HEK293T (cell line): ENCODE measurements around the gene MTIF3.

Experiments used
- CTCF ChIA-PET: fragments of 350-600 bp; formaldehyde crosslinking; extraction: SDS; loops from one replicate; lab custom pipeline; 2021; ENCODE audit warnings: antibody characterized with exemption, inconsistent platforms; lab: Yijun Ruan, JAX
- POLR2A ChIA-PET: fragments of 350-600 bp; formaldehyde crosslinking; extraction: SDS; loops from one replicate; lab custom pipeline; 2020; ENCODE audit warnings: antibody characterized with exemption, inconsistent platforms; lab: Yijun Ruan, JAX
- DNase-seq: peaks from one replicate; pipeline ENCODE4 v3.0.0; 2012; ENCODE audit warnings: mixed read lengths; ENCODE audit errors: extremely low spot score
- ARNT ChIP-seq: fragments of 450-650 bp; IDR thresholded peaks from 2 replicates; pipeline ENCODE4 v1.6.1; 2017; ENCODE audit warnings: mild to moderate bottlenecking
- BHLHE40 ChIP-seq: fragments of 450-650 bp; IDR thresholded peaks from 2 replicates; pipeline ENCODE4 v1.6.1; 2016; ENCODE audit warnings: mild to moderate bottlenecking, moderate library complexity, borderline replicate concordance
- CTBP1 ChIP-seq: fragments of 450-650 bp; IDR thresholded peaks from 2 replicates; pipeline ENCODE4 v1.6.1; 2016; ENCODE audit warnings: borderline replicate concordance
- ELF4 ChIP-seq: fragments of 450-650 bp; IDR thresholded peaks from 2 replicates; pipeline ENCODE4 v1.6.1; 2017; ENCODE audit warnings: antibody characterized with exemption
- FOXA1 ChIP-seq: fragments of 450-650 bp; IDR thresholded peaks from 2 replicates; pipeline ENCODE4 v1.6.1; 2016; ENCODE audit warnings: mild to moderate bottlenecking
- FOXK2 ChIP-seq: fragments of 450-650 bp; IDR thresholded peaks from 2 replicates; pipeline ENCODE4 v1.6.1; 2016; ENCODE audit warnings: mild to moderate bottlenecking
- FOXM1 ChIP-seq: fragments of 450-650 bp; IDR thresholded peaks from 2 replicates; pipeline ENCODE4 v1.6.1; 2017; ENCODE audit warnings: mild to moderate bottlenecking, borderline replicate concordance
- HDGF ChIP-seq: fragments of 450-650 bp; IDR thresholded peaks from 2 replicates; pipeline ENCODE4 v1.6.1; 2017; ENCODE audit warnings: antibody characterized with exemption, borderline replicate concordance
- L3MBTL2 ChIP-seq: fragments of 450-650 bp; conservative IDR thresholded peaks from 2 replicates; pipeline ENCODE4 v1.6.1; 2016; ENCODE audit warnings: mild to moderate bottlenecking
- LEF1 ChIP-seq: fragments of 450-650 bp; IDR thresholded peaks from 2 replicates; pipeline ENCODE4 v1.6.1; 2017; ENCODE audit warnings: mild to moderate bottlenecking, borderline replicate concordance
- NFRKB ChIP-seq: fragments of 450-650 bp; IDR thresholded peaks from 2 replicates; pipeline ENCODE4 v1.6.1; 2016; ENCODE audit warnings: mild to moderate bottlenecking, moderate library complexity
- SP1 ChIP-seq: fragments of 450-650 bp; IDR thresholded peaks from 2 replicates; pipeline ENCODE4 v1.6.1; 2017
- SUZ12 ChIP-seq: fragments of 450-650 bp; IDR thresholded peaks from 2 replicates; pipeline ENCODE4 v1.6.1; 2016; ENCODE audit warnings: mild to moderate bottlenecking
- TARDBP ChIP-seq: fragments of 450-650 bp; IDR thresholded peaks from 2 replicates; pipeline ENCODE4 v1.6.1; 2016
- ZNF384 ChIP-seq: fragments of 450-650 bp; IDR thresholded peaks from 2 replicates; pipeline ENCODE4 v1.6.1; 2016
- TF ChIP-seq, protein P1 (sequence below): fragments of 450-650 bp; IDR thresholded peaks from 2 replicates; pipeline ENCODE4 v1.6.1; 2016

Gene MTIF3

GRCh38 chr13:27493981-27494380, 43.6 kb upstream of the MTIF3 start:
- POLR2A ChIA-PET, result no interaction called here
- TF ChIP-seq NFRKB, result no peak
- no peak for TF ChIP-seq FOXK2
- no peak for TF ChIP-seq LEF1
- TF ChIP-seq ARNT, result no peak
- TF ChIP-seq, protein P1, sequence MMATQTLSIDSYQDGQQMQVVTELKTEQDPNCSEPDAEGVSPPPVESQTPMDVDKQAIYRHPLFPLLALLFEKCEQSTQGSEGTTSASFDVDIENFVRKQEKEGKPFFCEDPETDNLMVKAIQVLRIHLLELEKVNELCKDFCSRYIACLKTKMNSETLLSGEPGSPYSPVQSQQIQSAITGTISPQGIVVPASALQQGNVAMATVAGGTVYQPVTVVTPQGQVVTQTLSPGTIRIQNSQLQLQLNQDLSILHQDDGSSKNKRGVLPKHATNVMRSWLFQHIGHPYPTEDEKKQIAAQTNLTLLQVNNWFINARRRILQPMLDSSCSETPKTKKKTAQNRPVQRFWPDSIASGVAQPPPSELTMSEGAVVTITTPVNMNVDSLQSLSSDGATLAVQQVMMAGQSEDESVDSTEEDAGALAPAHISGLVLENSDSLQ, result no peak
- TF ChIP-seq FOXM1, result no peak
- TF ChIP-seq BHLHE40, result no peak
- no peak for TF ChIP-seq SUZ12
- no peak for TF ChIP-seq FOXA1
- TF ChIP-seq TARDBP, result no peak
- TF ChIP-seq SP1, result no peak
- no peak for TF ChIP-seq CTBP1
- CTCF ChIA-PET, result no interaction called here
- no peak for DNase-seq

DNA sequence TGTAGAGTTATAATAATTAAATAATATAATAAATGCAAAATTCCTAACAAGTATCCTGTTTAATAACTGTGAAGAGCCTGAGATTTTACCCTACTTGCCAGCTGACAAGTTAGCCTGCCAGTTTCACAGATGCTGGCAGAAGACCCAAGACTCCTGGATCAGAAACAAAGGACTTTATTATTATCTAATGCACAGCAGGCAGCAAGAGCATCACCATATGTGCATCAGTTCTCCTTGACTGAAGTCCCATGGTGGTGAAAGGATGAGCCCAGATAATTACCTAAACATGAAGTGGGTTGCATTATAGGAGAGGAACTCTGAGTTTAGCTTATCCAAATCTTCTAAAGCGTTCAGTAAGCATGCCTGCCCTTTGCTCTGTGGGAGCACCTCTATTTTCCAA, 39.1 kb upstream of the MTIF3 start:
- CTCF ChIA-PET, result no interaction called here

GRCh38 chr13:27487776-27488175, 37.4 kb upstream of the MTIF3 start:
- ChIA-PET POLR2A (no interaction called here), CTCF (no interaction called here)
- TF ChIP-seq FOXA1 (no peak), BHLHE40 (no peak), ZNF384 (no peak), ELF4 (no peak), FOXM1 (no peak), L3MBTL2 (no peak), SP1 (no peak), NFRKB (no peak), TARDBP (no peak)

More for the DNA sequence above, 39.1 kb upstream of the MTIF3 start:
- TF ChIP-seq CTBP1 (no peak), ZNF384 (no peak), ARNT (no peak), FOXA1 (no peak), SP1 (no peak), FOXM1 (no peak), LEF1 (no peak), BHLHE40 (no peak), L3MBTL2 (no peak)
- POLR2A ChIA-PET, result no interaction called here
- DNase-seq, result no peak

DNA sequence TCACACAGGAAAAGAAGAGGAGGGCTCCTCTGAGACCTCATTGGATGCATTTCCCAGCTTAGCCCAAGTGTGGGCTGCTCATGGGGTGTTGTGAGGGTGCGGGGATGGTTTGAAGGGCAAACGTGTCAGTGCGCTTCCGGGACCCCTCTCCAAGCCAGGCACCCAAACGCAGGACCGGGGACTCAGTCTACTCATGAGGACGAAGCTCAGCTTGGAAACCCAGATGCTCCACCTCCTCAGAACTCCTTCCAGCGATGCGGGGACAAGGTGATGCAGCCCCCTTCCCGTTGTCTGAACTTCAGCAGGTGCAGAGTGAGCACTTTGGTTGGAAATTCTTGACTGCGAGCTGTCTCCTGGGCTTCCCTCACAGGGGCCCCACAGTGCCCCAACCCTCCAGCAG, 33.1 kb upstream of the MTIF3 start:
- ChIA-PET POLR2A (no interaction called here), CTCF (no interaction called here)
- TF ChIP-seq SUZ12 (no peak), SP1 (no peak), FOXA1 (no peak), FOXM1 (no peak), TARDBP (no peak), ARNT (no peak), ELF4 (no peak), CTBP1 (no peak), HDGF (no peak), LEF1 (no peak), NFRKB (no peak), FOXK2 (no peak), BHLHE40 (no peak), L3MBTL2 (no peak)
- TF ChIP-seq, protein P1, result no peak
- DNase-seq, result no peak

More at GRCh38 chr13:27487776-27488175, 37.4 kb upstream of the MTIF3 start:
- no peak for DNase-seq

DNA sequence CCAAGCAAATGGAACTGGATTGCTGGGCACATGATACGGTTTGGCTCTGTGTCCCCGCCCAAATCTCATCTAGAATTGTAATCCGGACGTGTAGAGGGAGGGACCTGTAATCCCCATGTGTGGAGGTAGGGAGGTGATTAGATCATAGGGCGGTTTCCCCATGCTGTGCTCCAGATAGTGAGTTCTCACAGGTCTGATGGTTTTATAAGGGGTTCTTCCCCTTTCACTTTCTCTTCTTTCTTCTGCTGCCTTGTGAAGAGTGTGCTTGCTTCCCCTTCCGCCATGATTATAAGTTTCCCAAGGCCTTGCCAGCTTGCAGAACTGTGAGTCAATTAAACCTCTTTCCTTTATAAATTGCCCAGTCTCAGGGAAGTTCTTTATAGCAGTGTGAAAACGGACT, 32.6 kb upstream of the MTIF3 start:
- DNase-seq, result no peak
- no peak for TF ChIP-seq ARNT
- no peak for TF ChIP-seq TARDBP
- TF ChIP-seq FOXK2, result no peak
- POLR2A ChIA-PET, result no interaction called here
- CTCF ChIA-PET, result no interaction called here

GRCh38 chr13:27481766-27482165, 31.4 kb upstream of the MTIF3 start:
- CTCF ChIA-PET, result no interaction called here
- peak; percentile 72 for DNase-seq
- POLR2A ChIA-PET, result no interaction called here

More at GRCh38 chr13:27481766-27482165, 31.4 kb upstream of the MTIF3 start:
- TF ChIP-seq ARNT (no peak), HDGF (no peak), ZNF384 (no peak), SP1 (no peak), L3MBTL2 (no peak), SUZ12 (no peak), FOXK2 (no peak), FOXM1 (no peak), CTBP1 (no peak)
- TF ChIP-seq, protein P1, result no peak
